Naive thymus-derived CD4-positive, alpha-beta T cell (primary cell): Measurements from ENCODE around the gene PHIP. TPM values are rescaled to one million over a fixed set of nuclear protein-coding genes. Genes with fewer than 3 reads are reported as not detected.
A peak's percentile ranks its signal among the peaks of the same experiment; 100 is the strongest.

Experiments
- ATAC-seq: fragments of 150-1000 bp; cut with Tn5 transposase; 2 replicates; pipeline ENCODE4 v1.10.0; 2021; ENCODE audit warnings: mild to moderate bottlenecking, moderate library complexity
- CTCF ChIA-PET: fragments of 350-600 bp; sonication (Branson Sonifier 250); formaldehyde crosslinking; loops from one replicate; lab custom pipeline; 2021; ENCODE audit warnings: antibody characterized with exemption; lab: Charles Lee
- POLR2A ChIA-PET: fragments of 350-600 bp; sonication (Branson Sonifier 250); formaldehyde crosslinking; loops from one replicate; lab custom pipeline; 2021; ENCODE audit warnings: antibody characterized with exemption, inconsistent platforms; lab: Charles Lee
- DNase-seq, 9 donors: peaks; one replicate each; pipeline versions ENCODE4 v3.0.0 to v3.0.0-alpha.2; 2020 to 2022; ENCODE audit warnings: mixed read lengths in 1 of 9
- H3K27ac ChIP-seq: one replicate; pipeline ENCODE4 v1.7.0; 2013; ENCODE audit warnings: mild to moderate bottlenecking, low read depth, low read length, moderate library complexity
- H3K27me3 ChIP-seq, 2 donors: one replicate each; pipeline ENCODE4 v1.7.0; 2013; ENCODE audit warnings: low read length in 2 of 2, mild to moderate bottlenecking in 2 of 2, moderate library complexity in 2 of 2; ENCODE audit not compliant: control insufficient read depth in 2 of 2, insufficient read depth in 2 of 2
- H3K36me3 ChIP-seq, 3 experiments: 1 replicate in 2 of 3; 2 replicates in 1 of 3; pipeline ENCODE4 v1.7.0; 2013; ENCODE audit warnings: low read length in 3 of 3, mild to moderate bottlenecking in 3 of 3, moderate library complexity in 1 of 3; ENCODE audit not compliant: insufficient read depth in 3 of 3, control insufficient read depth in 2 of 3
- H3K4me1 ChIP-seq, 2 donors: one replicate each; pipeline ENCODE4 v1.7.0; 2013; ENCODE audit warnings: low read length in 2 of 2, mild to moderate bottlenecking in 2 of 2, moderate library complexity in 1 of 2; ENCODE audit not compliant: control insufficient read depth in 2 of 2, insufficient read depth in 2 of 2
- H3K4me3 ChIP-seq: 2 replicates; pipeline ENCODE4 v1.7.0; 2013; ENCODE audit warnings: mild to moderate bottlenecking, low read length
- H3K9me3 ChIP-seq, 3 experiments: 1 replicate in 2 of 3; 2 replicates in 1 of 3; pipeline ENCODE4 v1.7.0; 2013; ENCODE audit warnings: low read length in 3 of 3; ENCODE audit not compliant: control insufficient read depth in 2 of 3
- H3K27ac Mint-ChIP-seq, 9 donors: one replicate each; pipeline ENCODE4 v1.8.0; 2020 to 2022; ENCODE audit warnings: mixed read lengths in 9 of 9, mild to moderate bottlenecking in 8 of 9, moderate library complexity in 5 of 9, inconsistent platforms in 2 of 9
- H3K27me3 Mint-ChIP-seq, 5 donors: one replicate each; pipeline ENCODE4 v1.8.0; 2021 to 2022; ENCODE audit warnings: mixed read lengths in 5 of 5, mild to moderate bottlenecking in 1 of 5
- H3K36me3 Mint-ChIP-seq, 5 donors: one replicate each; pipeline ENCODE4 v1.8.0; 2020 to 2022; ENCODE audit warnings: mixed read lengths in 5 of 5, mild to moderate bottlenecking in 3 of 5, inconsistent platforms in 1 of 5
- H3K4me1 Mint-ChIP-seq, 7 donors: one replicate each; pipeline ENCODE4 v1.8.0; 2020 to 2022; ENCODE audit warnings: mixed read lengths in 7 of 7, mild to moderate bottlenecking in 3 of 7, inconsistent platforms in 1 of 7
- H3K4me3 Mint-ChIP-seq, 10 donors: one replicate each; pipeline ENCODE4 v1.8.0; 2020 to 2022; ENCODE audit warnings: mild to moderate bottlenecking in 10 of 10, mixed read lengths in 10 of 10, moderate library complexity in 6 of 10, inconsistent platforms in 2 of 10
- H3K9me3 Mint-ChIP-seq, 11 donors: one replicate each; pipeline ENCODE4 v1.8.0; 2020 to 2022; ENCODE audit warnings: mixed read lengths in 11 of 11, mild to moderate bottlenecking in 4 of 11, inconsistent platforms in 1 of 11, moderate library complexity in 1 of 11
- intact Hi-C, 2 donors: fragments of 100-400 bp; cut with micrococcal nuclease; formaldehyde crosslinking; loops; one replicate each; pipeline ENCODE4 v1.15.1; 2023
- polyA plus RNA-seq, 2 donors: library from polyadenylated mRNA; unstranded; fragments of 300-500 nt; fragmentation: Illumina TruSeq; gene quantifications; one replicate each; pipeline ENCODE4 v1.2.3, GENCODE V29; 2021
- total RNA-seq, 6 experiments: library from RNA in 5 of 6; stranded (reverse) in 5 of 6; gene quantifications; 1 replicate in 5 of 6; 2 replicates in 1 of 6; pipeline ENCODE4 v1.2.3 and lab custom pipeline; 2021 to 2026

PHIP gene
- total and polyA plus RNA-seq, 7 experiments from 2014 or later, result 13.4 to 46.8 (median 41.3) TPM

GRCh38 chr6:78989191-78989590, 88.9 kb downstream of the PHIP start:
- Mint-ChIP-seq H3K27ac (peak overlapping the region in 2 of 9 donors; percentile 34 to 41), H3K27me3 (no peaks in the 10 kb centered on the region), H3K36me3 (peaks cover 21 to 65% (median 51%) of the 10 kb centered on the region in 5 donors), H3K4me1 (peaks cover 0 to 3% (median 0%) of the 10 kb centered on the region in 7 donors), H3K9me3 (peaks cover 0 to 3% (median 0%) of the 10 kb centered on the region in 11 donors), H3K4me3 (no peak overlapping the region)
- intact Hi-C loops, result no loop called here
- Histone ChIP-seq H3K4me1 (no peaks in the 10 kb centered on the region), H3K4me3 (no peak overlapping the region), H3K27ac (no peak overlapping the region), H3K27me3 (no peaks in the 10 kb centered on the region), H3K9me3 (no peaks in the 10 kb centered on the region), H3K36me3 (peaks cover 0 to 79% (median 10%) of the 10 kb centered on the region in 3 experiments)
- ChIA-PET POLR2A (interaction anchor here (0.7 kb wide), 1 partner anchor 78 kb away, joined by 3 read pairs; no protein-coding TSS in a partner anchor), CTCF (interaction anchor here (0.6 kb wide), 1 partner anchor 60 kb away, joined by 3 read pairs; no protein-coding TSS in a partner anchor)
- DNase-seq (no peak), ATAC-seq (no peak)

GRCh38 chr6:78986161-78986560, 91.9 kb downstream of the PHIP start:
- ATAC-seq (no peak), DNase-seq (no peak)
- Histone ChIP-seq H3K27ac (no peak overlapping the region), H3K9me3 (no peaks in the 10 kb centered on the region), H3K4me1 (no peaks in the 10 kb centered on the region), H3K4me3 (no peak overlapping the region), H3K36me3 (peaks cover 10 to 73% (median 23%) of the 10 kb centered on the region in 3 experiments), H3K27me3 (no peaks in the 10 kb centered on the region)
- intact Hi-C loops, result no loop called here
- Mint-ChIP-seq H3K4me3 (no peak overlapping the region), H3K27ac (no peak overlapping the region), H3K27me3 (no peaks in the 10 kb centered on the region), H3K36me3 (peaks cover 13 to 66% (median 52%) of the 10 kb centered on the region in 5 donors), H3K4me1 (peaks cover 0 to 10% (median 2%) of the 10 kb centered on the region in 7 donors), H3K9me3 (no peaks in the 10 kb centered on the region)
- ChIA-PET CTCF (interaction anchor here (0.6 kb wide), 1 partner anchor 25 kb away, joined by 3 read pairs; no protein-coding TSS in a partner anchor), POLR2A (interaction anchor here (0.7 kb wide), 1 partner anchor 80 kb away, joined by 3 read pairs; no protein-coding TSS in a partner anchor)

GRCh38 chr6:78984225-78984950, 93.7 kb downstream of the PHIP start:
- Histone ChIP-seq H3K9me3 (no peaks in the 10 kb centered on the region), H3K4me1 (no peaks in the 10 kb centered on the region), H3K27me3 (no peaks in the 10 kb centered on the region), H3K4me3 (no peak overlapping the region), H3K27ac (no peak overlapping the region), H3K36me3 (peaks cover 11 to 72% (median 29%) of the 10 kb centered on the region in 3 experiments)
- no peak overlapping the region for H3K4me3 Mint-ChIP-seq
- peaks cover 0 to 16% (median 4%) of the 10 kb centered on the region in 7 donors for H3K4me1 Mint-ChIP-seq
- intact Hi-C loops, result loop anchor here in 1 of 2 donors (2.0 kb wide), 1 partner anchor 14 kb away; no protein-coding TSS in a partner anchor
- H3K27me3 Mint-ChIP-seq, result no peaks in the 10 kb centered on the region
- DNase-seq (no peak), ATAC-seq (no peak)
- ChIA-PET CTCF (interaction anchor here (0.6 kb wide), 1 partner anchor 16 kb away, joined by 3 read pairs; no protein-coding TSS in a partner anchor), POLR2A (no interaction called here)
- peaks cover 13 to 62% (median 47%) of the 10 kb centered on the region in 5 donors for H3K36me3 Mint-ChIP-seq
- peak overlapping the region in 1 of 9 donors; percentile 7 for H3K27ac Mint-ChIP-seq
- no peaks in the 10 kb centered on the region for H3K9me3 Mint-ChIP-seq

- Histone ChIP-seq H3K27ac (no peak overlapping the region), H3K4me3 (no peak overlapping the region), H3K9me3 (no peaks in the 10 kb centered on the region), H3K36me3 (peaks cover 10 to 41% (median 32%) of the 10 kb centered on the region in 3 experiments), H3K4me1 (no peaks in the 10 kb centered on the region), H3K27me3 (no peaks in the 10 kb centered on the region)
- Mint-ChIP-seq H3K27me3 (no peaks in the 10 kb centered on the region), H3K36me3 (peaks cover 15 to 49% (median 41%) of the 10 kb centered on the region in 5 donors), H3K4me3 (no peak overlapping the region), H3K4me1 (peaks cover 0 to 3% (median 0%) of the 10 kb centered on the region in 7 donors), H3K9me3 (no peaks in the 10 kb centered on the region), H3K27ac (no peak overlapping the region)
- CTCF ChIA-PET, result no interaction called here
- DNase-seq (no peak), ATAC-seq (no peak)
- intact Hi-C loops, result no loop called here
- POLR2A ChIA-PET, result interaction anchor here (0.6 kb wide), 1 partner anchor 23 kb away, joined by 4 read pairs; no protein-coding TSS in a partner anchor
Measured at GRCh38 chr6:78967191-78967590, 110.9 kb downstream of the PHIP start.

DNA sequence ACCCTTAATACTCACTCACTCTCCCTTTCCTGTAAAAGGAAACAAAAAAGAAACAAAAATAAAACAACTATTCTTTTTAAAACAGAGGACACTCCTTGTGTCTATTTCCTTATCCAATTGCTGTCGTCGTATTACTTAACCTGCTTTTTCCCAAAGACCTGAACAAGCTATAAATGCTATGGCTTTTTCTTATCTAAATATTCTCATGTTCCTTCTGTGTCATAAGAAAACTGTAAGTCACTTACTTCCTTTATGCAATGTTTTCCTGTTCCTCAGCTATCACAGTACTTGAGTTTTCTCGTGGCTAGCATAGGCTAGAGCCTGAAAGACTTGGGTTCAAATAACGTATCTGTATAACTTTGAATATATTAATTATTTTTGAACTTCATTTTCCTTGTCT, 111.5 kb downstream of the PHIP start:
- Mint-ChIP-seq H3K27ac (peak overlapping the region in 3 of 9 donors; percentile 4 to 64 (median 38)), H3K27me3 (no peaks in the 10 kb centered on the region), H3K4me3 (no peak overlapping the region), H3K4me1 (peaks cover 0 to 3% (median 0%) of the 10 kb centered on the region in 7 donors), H3K9me3 (no peaks in the 10 kb centered on the region), H3K36me3 (peaks cover 15 to 55% (median 46%) of the 10 kb centered on the region in 5 donors)
- intact Hi-C loops, result no loop called here
- ATAC-seq (no peak), DNase-seq (no peak)
- no peaks in the 10 kb centered on the region for H3K4me1 ChIP-seq
- ChIA-PET POLR2A (no interaction called here), CTCF (no interaction called here)
- H3K36me3 ChIP-seq, result peaks cover 10 to 47% (median 32%) of the 10 kb centered on the region in 3 experiments
- H3K9me3 ChIP-seq, result no peaks in the 10 kb centered on the region
- no peak overlapping the region for H3K27ac ChIP-seq
- H3K4me3 ChIP-seq, result no peak overlapping the region
- H3K27me3 ChIP-seq, result no peaks in the 10 kb centered on the region

- no peak for DNase-seq
- POLR2A ChIA-PET, result no interaction called here
- CTCF ChIA-PET, result interaction anchor here (0.6 kb wide), 1 partner anchor 9 kb away, joined by 3 read pairs; no protein-coding TSS in a partner anchor
- Histone ChIP-seq H3K27me3 (no peaks in the 10 kb centered on the region), H3K36me3 (peaks cover 4 to 41% (median 8%) of the 10 kb centered on the region in 3 experiments), H3K27ac (no peak overlapping the region), H3K4me1 (no peaks in the 10 kb centered on the region), H3K4me3 (no peak overlapping the region), H3K9me3 (no peaks in the 10 kb centered on the region)
- intact Hi-C loops, result loop anchor here (2.0 to 5.0 kb wide), 2 partner anchors 16 to 40 kb away; no protein-coding TSS in a partner anchor
- no peak for ATAC-seq
- Mint-ChIP-seq H3K27ac (peak overlapping the region in 1 of 9 donors; percentile 23), H3K27me3 (no peaks in the 10 kb centered on the region), H3K4me1 (peaks cover 0 to 5% (median 0%) of the 10 kb centered on the region in 7 donors), H3K9me3 (no peaks in the 10 kb centered on the region), H3K36me3 (peaks cover 3 to 65% (median 46%) of the 10 kb centered on the region in 5 donors), H3K4me3 (no peak overlapping the region)
Measured at GRCh38 chr6:78962448-78962847, 115.6 kb downstream of the PHIP start.
